IPS-20b (cell line): Measurements from ENCODE around the gene C1QTNF2.
A peak's percentile ranks its signal among the peaks of the same experiment; 100 is the strongest.

Experiments used
- H3K27ac ChIP-seq: one replicate; pipeline ENCODE4 v1.5.1; 2013; ENCODE audit warnings: low read length
- H3K27me3 ChIP-seq: 2 replicates; pipeline ENCODE4 v1.6.1; 2013; ENCODE audit warnings: mild to moderate bottlenecking, low read length, inconsistent platforms; ENCODE audit not compliant: insufficient read depth
- H3K36me3 ChIP-seq: 2 replicates; pipeline ENCODE4 v1.6.1; 2013; ENCODE audit warnings: low read depth, mild to moderate bottlenecking, inconsistent platforms, low read length, moderate library complexity; ENCODE audit not compliant: insufficient read depth
- H3K4me1 ChIP-seq: 2 replicates; pipeline ENCODE4 v1.6.1; 2013; ENCODE audit warnings: mild to moderate bottlenecking, control low read depth, inconsistent platforms, low read length, moderate library complexity; ENCODE audit not compliant: insufficient read depth
- H3K4me3 ChIP-seq: 2 replicates; pipeline ENCODE4 v1.5.1; 2013; ENCODE audit warnings: mild to moderate bottlenecking, low read length, inconsistent platforms
- H3K9ac ChIP-seq: 2 replicates; pipeline ENCODE4 v1.6.1; 2013; ENCODE audit warnings: low read depth, mild to moderate bottlenecking, inconsistent platforms, low read length, moderate library complexity
- H3K9me3 ChIP-seq: 2 replicates; pipeline ENCODE4 v1.6.1; 2013; ENCODE audit warnings: mild to moderate bottlenecking, low read depth, low read length, inconsistent platforms; ENCODE audit not compliant: insufficient read depth

Gene C1QTNF2

DNA sequence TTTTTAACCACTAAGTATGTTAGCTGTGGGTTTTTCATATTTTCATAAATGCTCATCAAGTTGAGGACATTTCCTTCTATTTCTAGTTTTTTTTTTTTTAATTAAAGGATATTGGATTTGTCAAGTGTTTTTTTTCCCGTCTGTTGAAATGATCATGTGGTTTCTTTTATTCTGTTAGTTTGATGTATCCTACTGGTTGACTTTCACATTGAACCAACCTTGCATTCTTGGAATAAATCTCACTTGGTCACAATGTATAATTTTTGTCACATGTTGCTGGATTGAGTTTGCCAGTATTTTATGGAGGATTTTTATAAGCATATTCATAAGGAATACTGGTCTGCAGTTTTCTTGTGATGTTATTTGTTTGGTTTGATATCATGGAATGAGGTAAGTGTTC is 17.0 kb upstream of the C1QTNF2 start:
- no peaks in the 10 kb centered on the region for H3K36me3 ChIP-seq
- no peak overlapping the region for H3K27ac ChIP-seq
- no peak overlapping the region for H3K9ac ChIP-seq
- peaks cover 8% of the 10 kb centered on the region; the same call in 1 of the 2 replicates for H3K9me3 ChIP-seq
- no peak overlapping the region for H3K4me3 ChIP-seq
- H3K27me3 ChIP-seq: no peaks in the 10 kb centered on the region
- no peaks in the 10 kb centered on the region for H3K4me1 ChIP-seq

GRCh38 chr5:160385496-160385895 is 15.1 kb upstream of the C1QTNF2 start:
- no peak overlapping the region for H3K4me3 ChIP-seq
- no peaks in the 10 kb centered on the region for H3K4me1 ChIP-seq
- H3K27me3 ChIP-seq: no peaks in the 10 kb centered on the region
- H3K27ac ChIP-seq: no peak overlapping the region
- peaks cover 8% of the 10 kb centered on the region; the same call in 1 of the 2 replicates for H3K9me3 ChIP-seq
- no peak overlapping the region for H3K9ac ChIP-seq
- H3K36me3 ChIP-seq: no peaks in the 10 kb centered on the region

- Histone ChIP-seq H3K27me3 (no peaks in the 10 kb centered on the region), H3K4me1 (no peaks in the 10 kb centered on the region), H3K27ac (no peak overlapping the region), H3K4me3 (no peak overlapping the region), H3K9ac (no peak overlapping the region), H3K36me3 (no peaks in the 10 kb centered on the region), H3K9me3 (peaks cover 8% of the 10 kb centered on the region; the same call in 1 of the 2 replicates)
Observed at GRCh38 chr5:160384681-160385080, 14.3 kb upstream of the C1QTNF2 start.

DNA sequence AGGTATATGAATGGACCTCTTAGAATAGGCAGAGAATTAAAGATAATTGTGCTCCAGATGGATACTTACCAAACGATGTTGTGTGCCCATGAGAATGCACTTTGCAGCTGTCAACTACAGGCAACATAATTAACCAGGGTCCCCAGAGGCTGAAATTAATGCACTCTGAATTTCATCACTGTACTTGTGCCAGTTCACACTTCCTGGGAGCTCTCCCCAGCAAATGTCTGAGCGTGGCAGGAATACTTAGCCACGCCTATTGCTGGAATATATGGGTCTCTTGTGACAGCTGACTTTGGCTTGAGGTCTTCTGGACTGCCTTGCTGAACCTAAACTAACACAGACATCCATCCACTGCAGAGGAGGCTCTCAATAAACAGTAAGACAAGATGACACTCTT is 11.9 kb upstream of the C1QTNF2 start:
- no peaks in the 10 kb centered on the region for H3K4me1 ChIP-seq
- no peaks in the 10 kb centered on the region for H3K36me3 ChIP-seq
- H3K27me3 ChIP-seq: no peaks in the 10 kb centered on the region
- H3K27ac ChIP-seq: no peak overlapping the region
- no peak overlapping the region for H3K4me3 ChIP-seq
- no peak overlapping the region for H3K9ac ChIP-seq
- H3K9me3 ChIP-seq: 0 out of 2 replicates have a peak, but pooled peaks cover under 1% of the 10 kb centered on the region

DNA sequence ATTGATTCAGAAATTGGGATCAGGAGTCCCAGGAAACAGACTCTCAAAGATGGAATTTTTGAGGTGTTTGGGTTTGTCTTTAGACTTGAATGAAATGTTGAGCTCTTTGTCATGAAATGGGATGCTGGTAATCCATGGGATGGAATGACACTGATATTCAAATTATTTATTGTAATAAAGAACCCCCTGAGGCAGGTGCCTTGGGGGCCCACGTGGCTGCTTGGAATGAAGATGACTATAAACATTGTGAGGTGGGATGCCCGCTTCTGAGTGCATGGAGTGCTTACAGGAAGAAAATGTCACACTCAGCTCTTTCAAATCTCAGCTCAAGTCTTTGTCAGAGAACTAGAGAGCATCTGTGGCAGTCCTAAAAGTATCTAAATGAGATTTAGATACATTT is 9.6 kb upstream of the C1QTNF2 start:
- no peak overlapping the region for H3K27ac ChIP-seq
- no peak overlapping the region for H3K9ac ChIP-seq
- no peak overlapping the region for H3K4me3 ChIP-seq
- H3K27me3 ChIP-seq: no peaks in the 10 kb centered on the region
- no peaks in the 10 kb centered on the region for H3K4me1 ChIP-seq
- H3K36me3 ChIP-seq: no peaks in the 10 kb centered on the region
- H3K9me3 ChIP-seq: no peaks in the 10 kb centered on the region

DNA sequence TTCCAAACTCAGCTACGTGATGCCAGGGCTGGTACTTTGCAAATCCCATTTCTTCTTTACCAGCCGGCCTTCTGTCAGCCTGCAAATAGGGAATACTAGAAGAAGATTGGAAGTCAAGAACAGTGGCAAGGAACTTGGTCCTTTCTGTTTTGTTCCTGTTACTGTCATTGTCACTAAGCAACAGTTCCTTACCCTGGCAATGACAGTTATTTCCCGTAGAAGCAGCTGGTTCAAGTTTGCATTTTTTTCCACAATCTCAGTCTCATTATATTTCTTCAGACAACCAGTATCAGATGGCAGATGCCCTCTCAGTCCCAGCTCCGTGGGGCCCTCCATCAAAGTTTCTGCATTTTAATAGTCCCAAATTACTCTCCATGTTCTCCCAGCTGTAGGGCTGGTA is 9.1 kb upstream of the C1QTNF2 start:
- H3K4me1 ChIP-seq: no peaks in the 10 kb centered on the region
- H3K27me3 ChIP-seq: no peaks in the 10 kb centered on the region
- no peaks in the 10 kb centered on the region for H3K9me3 ChIP-seq
- no peaks in the 10 kb centered on the region for H3K36me3 ChIP-seq
- H3K9ac ChIP-seq: no peak overlapping the region
- no peak overlapping the region for H3K27ac ChIP-seq
- H3K4me3 ChIP-seq: no peak overlapping the region

- no peak overlapping the region for H3K27ac ChIP-seq
Observed at GRCh38 chr5:160378330-160378729, 7.9 kb upstream of the C1QTNF2 start.

GRCh38 chr5:160377651-160378050 is 7.2 kb upstream of the C1QTNF2 start:
- no peaks in the 10 kb centered on the region for H3K27me3 ChIP-seq
- H3K4me1 ChIP-seq: no peaks in the 10 kb centered on the region
- H3K27ac ChIP-seq: no peak overlapping the region
- H3K4me3 ChIP-seq: no peak overlapping the region
- no peaks in the 10 kb centered on the region for H3K9me3 ChIP-seq
- H3K36me3 ChIP-seq: no peaks in the 10 kb centered on the region
- H3K9ac ChIP-seq: no peak overlapping the region

More at GRCh38 chr5:160378330-160378729, 7.9 kb upstream of the C1QTNF2 start:
- Histone ChIP-seq H3K4me3 (no peak overlapping the region), H3K27me3 (no peaks in the 10 kb centered on the region), H3K9ac (no peak overlapping the region), H3K36me3 (no peaks in the 10 kb centered on the region), H3K4me1 (no peaks in the 10 kb centered on the region), H3K9me3 (no peaks in the 10 kb centered on the region)

DNA sequence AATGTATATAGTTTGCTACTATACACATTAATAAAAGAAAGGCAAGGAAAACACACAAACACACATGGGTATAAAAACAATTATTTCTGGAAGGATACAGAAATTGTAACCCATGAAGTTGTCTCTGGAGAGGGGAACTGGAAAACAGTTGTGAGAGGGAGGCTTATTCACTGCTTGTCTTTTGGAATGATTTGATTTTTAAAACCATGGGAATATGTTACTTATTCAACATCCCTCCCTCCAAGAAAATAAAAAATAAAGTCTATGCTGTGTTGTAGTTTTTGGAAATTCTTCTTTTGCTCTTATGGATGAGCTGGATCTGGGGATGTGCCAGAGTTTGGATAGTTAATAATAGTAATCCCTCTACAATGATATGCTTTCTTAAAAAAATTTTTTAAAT is 6.0 kb upstream of the C1QTNF2 start:
- Histone ChIP-seq H3K36me3 (no peaks in the 10 kb centered on the region), H3K27me3 (peaks cover 9% of the 10 kb centered on the region; the same call in 1 of the 2 replicates), H3K27ac (no peak overlapping the region), H3K4me3 (no peak overlapping the region), H3K4me1 (no peaks in the 10 kb centered on the region), H3K9ac (no peak overlapping the region), H3K9me3 (no peaks in the 10 kb centered on the region)

DNA sequence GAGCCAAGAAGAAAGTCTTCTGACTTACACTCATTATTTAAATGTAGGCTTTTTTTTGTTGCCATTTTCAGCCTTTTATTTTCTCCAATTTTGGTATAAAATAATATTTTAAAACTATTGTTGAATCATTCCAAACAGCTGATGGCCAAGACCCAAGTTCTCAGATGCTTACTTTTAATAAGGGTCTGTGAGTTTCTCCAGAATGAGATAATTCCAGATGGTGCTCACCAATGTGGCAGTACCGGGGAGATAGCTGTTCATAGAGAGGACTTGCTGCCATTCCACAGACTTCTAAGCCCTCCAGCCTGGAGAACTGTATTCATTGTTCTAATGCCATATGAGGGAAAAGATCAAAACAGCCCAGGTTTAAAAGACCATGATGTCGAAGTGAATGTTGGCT is 5.3 kb upstream of the C1QTNF2 start:
- no peaks in the 10 kb centered on the region for H3K36me3 ChIP-seq
- H3K27ac ChIP-seq: no peak overlapping the region
- peaks cover 16% of the 10 kb centered on the region for H3K27me3 ChIP-seq

DNA sequence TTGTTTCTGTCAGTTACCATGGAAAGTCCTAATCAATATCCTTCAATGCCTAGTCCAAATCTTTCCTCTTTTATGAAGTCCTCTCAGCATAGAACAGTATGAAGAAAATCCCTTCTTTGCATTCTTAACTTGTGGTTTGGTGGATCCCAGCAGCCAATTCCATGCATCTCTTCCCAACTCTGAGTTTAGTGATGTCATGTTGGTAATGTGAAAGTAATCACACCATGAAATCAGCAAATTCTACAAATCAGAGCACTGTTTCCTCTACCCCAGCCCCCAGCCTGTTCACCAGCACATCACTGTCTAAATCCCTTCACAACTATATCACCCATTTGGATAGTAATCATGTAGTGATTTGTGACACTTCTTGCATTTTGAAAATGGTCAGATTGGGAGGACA is 4.7 kb upstream of the C1QTNF2 start:
- Histone ChIP-seq H3K27me3 (peaks cover 21% of the 10 kb centered on the region), H3K36me3 (no peaks in the 10 kb centered on the region), H3K9me3 (no peaks in the 10 kb centered on the region), H3K9ac (no peak overlapping the region), H3K27ac (no peak overlapping the region), H3K4me1 (peaks cover 3% of the 10 kb centered on the region; the same call in 1 of the 2 replicates), H3K4me3 (no peak overlapping the region)

More for the DNA sequence above, 5.3 kb upstream of the C1QTNF2 start:
- Histone ChIP-seq H3K4me1 (peaks cover under 1% of the 10 kb centered on the region; the same call in 1 of the 2 replicates), H3K9me3 (no peaks in the 10 kb centered on the region), H3K9ac (no peak overlapping the region), H3K4me3 (no peak overlapping the region)

DNA sequence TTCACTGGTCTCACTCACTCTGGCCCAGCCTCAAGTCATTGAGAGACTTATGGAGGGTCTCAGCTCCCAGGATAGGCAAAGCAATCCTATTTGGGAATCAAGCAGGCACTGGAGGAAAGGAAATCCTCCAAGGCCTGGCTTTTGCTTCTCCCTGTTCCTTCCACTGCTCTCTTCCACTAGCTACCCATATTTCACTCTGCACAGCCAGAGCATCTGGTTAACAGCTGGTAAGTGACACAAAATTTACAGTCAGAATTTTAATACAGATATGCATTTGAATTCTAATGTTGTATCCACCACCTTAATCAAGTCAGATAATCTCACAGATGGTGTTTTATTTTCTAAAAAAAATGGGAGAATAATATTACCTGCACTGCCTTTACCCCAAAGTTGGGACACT is 868 bp upstream of the C1QTNF2 start:
- peaks cover 38% of the 10 kb centered on the region for H3K27me3 ChIP-seq
- H3K4me1 ChIP-seq: peaks cover 3% of the 10 kb centered on the region
- no peaks in the 10 kb centered on the region for H3K9me3 ChIP-seq
- H3K36me3 ChIP-seq: no peaks in the 10 kb centered on the region
- H3K27ac ChIP-seq: no peak overlapping the region
- H3K9ac ChIP-seq: no peak overlapping the region
- no peak overlapping the region for H3K4me3 ChIP-seq

GRCh38 chr5:160370713-160371034 is 248 bp upstream of the C1QTNF2 start:
- Histone ChIP-seq H3K9ac (no peak overlapping the region; the same call in 1 of the 2 replicates), H3K4me1 (peaks cover 3% of the 10 kb centered on the region), H3K9me3 (no peaks in the 10 kb centered on the region), H3K27ac (no peak overlapping the region), H3K27me3 (peaks cover 38% of the 10 kb centered on the region), H3K36me3 (no peaks in the 10 kb centered on the region), H3K4me3 (peak overlapping the region; percentile 62)
